ENCODE results near the gene MIOX. TPM values are rescaled to one million over a fixed set of nuclear protein-coding genes. Genes with fewer than 3 reads are reported as not detected.

The MIOX gene
- total RNA-seq, 1 donor from 2014 or later: not detected

DNA sequence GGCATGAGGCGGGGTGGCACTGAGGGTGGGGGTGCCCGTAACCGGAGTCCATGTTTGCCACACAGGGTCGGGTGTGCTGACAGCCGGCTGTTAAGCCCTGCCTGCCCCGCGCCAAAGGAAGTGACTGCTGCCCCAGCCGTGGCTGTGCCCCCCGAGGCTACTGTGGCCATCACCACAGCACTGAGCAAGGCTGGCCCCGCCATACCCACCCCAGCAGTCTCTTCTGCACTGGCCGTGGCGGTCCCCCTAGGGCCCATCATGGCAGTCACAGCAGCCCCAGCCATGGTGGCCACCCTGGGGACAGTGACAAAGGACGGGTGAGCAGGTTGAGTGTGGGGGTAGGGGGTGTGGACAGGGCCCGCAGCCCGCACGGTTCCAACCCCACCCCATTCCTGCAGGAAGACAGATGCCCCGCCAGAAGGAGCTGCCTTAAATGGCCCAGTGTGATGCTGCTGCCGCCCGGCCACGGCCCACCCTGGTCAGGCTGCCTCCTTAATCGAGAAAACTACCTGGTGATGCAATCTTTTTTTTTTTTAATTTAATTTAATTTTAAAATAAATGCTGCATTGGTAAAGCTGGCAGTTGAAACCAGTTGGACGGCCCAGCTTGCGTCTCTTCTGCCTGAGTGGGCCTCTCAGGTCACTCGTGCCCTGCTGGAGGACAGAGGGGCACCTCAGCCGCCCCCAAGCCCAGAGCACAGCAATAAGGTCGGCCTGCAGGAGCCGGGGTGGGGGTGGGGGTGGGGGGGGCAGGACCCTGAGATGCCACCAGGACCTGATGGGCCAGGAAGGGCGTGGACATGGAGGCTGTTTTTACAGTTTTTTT, 42.6 kb upstream of the MIOX start:
- H3K27ac Mint-ChIP-seq (ENCODE audit: unreplicated experiment): peak overlapping the region; percentile 70
- no peak for DNase-seq (ENCODE audit: low spot score)
- peaks cover 11% of the 10 kb centered on the region for H3K36me3 Mint-ChIP-seq (ENCODE audit: low read depth, unreplicated experiment)
- TF ChIP-seq, protein P1, sequence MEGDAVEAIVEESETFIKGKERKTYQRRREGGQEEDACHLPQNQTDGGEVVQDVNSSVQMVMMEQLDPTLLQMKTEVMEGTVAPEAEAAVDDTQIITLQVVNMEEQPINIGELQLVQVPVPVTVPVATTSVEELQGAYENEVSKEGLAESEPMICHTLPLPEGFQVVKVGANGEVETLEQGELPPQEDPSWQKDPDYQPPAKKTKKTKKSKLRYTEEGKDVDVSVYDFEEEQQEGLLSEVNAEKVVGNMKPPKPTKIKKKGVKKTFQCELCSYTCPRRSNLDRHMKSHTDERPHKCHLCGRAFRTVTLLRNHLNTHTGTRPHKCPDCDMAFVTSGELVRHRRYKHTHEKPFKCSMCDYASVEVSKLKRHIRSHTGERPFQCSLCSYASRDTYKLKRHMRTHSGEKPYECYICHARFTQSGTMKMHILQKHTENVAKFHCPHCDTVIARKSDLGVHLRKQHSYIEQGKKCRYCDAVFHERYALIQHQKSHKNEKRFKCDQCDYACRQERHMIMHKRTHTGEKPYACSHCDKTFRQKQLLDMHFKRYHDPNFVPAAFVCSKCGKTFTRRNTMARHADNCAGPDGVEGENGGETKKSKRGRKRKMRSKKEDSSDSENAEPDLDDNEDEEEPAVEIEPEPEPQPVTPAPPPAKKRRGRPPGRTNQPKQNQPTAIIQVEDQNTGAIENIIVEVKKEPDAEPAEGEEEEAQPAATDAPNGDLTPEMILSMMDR (IDR thresholded peaks at IDR 0.05; ENCODE audit: unreplicated experiment): no peak
- H3K4me3 Mint-ChIP-seq (ENCODE audit: unreplicated experiment): no peak overlapping the region
- H3K4me1 Mint-ChIP-seq (ENCODE audit: unreplicated experiment): peaks cover 8% of the 10 kb centered on the region
- no peaks in the 10 kb centered on the region for H3K9me3 Mint-ChIP-seq (ENCODE audit: unreplicated experiment)
- peaks cover 17% of the 10 kb centered on the region for H3K27me3 Mint-ChIP-seq (ENCODE audit: unreplicated experiment)

DNA sequence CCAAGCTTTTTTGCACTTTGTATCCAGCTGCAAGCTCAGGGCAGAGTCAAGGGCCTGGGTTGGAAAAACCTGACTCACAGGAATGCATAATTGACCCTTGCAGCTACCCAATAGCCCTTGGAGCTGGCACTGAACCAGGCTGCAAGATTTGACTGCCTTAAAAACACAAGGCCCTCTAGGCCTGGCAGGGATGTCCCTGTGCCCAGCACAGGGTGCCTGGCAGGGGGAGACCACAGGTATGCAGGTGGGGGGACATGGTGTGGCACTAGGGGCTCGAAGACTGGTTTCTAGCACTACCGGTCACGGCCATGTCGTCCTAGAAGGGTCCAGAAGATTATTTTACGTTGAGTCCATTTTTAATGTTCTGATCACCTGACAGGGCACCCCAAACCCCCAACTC, 42.0 kb upstream of the MIOX start:
- DNase-seq (ENCODE audit: low spot score): no peak
- TF ChIP-seq, protein P1 (IDR thresholded peaks at IDR 0.05; ENCODE audit: unreplicated experiment): no peak
- Mint-ChIP-seq H3K4me3 (ENCODE audit: unreplicated experiment) (no peak overlapping the region), H3K4me1 (ENCODE audit: unreplicated experiment) (peaks cover 12% of the 10 kb centered on the region), H3K27ac (ENCODE audit: unreplicated experiment) (no peak overlapping the region), H3K27me3 (ENCODE audit: unreplicated experiment) (peaks cover 21% of the 10 kb centered on the region), H3K36me3 (ENCODE audit: low read depth, unreplicated experiment) (peaks cover 15% of the 10 kb centered on the region), H3K9me3 (ENCODE audit: unreplicated experiment) (no peaks in the 10 kb centered on the region)

DNA sequence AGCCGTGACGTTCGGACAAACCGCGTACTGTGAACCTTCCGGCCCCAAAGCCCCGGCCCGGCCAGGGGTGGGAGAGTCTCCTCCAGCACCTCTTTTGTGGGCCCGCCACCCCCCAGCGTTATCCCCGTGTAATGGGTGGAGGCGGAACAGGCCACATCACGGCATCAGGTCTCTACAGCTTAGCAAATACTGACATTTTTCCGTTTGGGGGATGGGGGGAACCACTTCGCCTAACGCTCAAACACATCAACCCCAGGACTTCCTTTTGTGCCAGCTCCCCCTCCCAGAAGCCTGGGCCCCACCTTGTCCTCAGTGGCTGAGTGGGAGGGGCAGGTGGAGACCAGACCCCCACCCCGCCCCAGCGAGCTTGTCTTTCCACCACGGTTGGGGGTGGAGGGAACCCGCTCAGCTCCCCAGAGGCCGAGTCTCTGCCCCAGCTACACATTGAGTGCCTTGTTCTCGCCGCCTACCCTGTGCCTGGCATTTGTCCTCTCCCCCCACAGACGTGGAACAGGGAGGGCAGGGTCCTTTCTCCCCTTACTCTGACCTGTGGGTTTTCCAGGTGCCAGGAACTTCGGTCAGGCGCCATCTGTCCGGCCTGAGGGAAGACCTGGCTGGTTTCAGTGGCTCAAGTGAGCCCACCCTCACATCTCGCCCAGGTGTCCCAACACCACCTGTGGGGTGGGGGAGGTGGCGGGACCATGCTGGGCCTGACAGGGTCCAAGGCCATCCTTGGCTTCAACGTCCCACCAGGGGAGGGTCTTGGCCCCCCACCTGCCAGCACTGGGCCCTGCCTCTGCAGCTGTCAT, 41.4 kb upstream of the MIOX start:
- no peak for DNase-seq (ENCODE audit: low spot score)
- Mint-ChIP-seq H3K9me3 (ENCODE audit: unreplicated experiment) (no peaks in the 10 kb centered on the region), H3K4me1 (ENCODE audit: unreplicated experiment) (peaks cover 13% of the 10 kb centered on the region), H3K27ac (ENCODE audit: unreplicated experiment) (no peak overlapping the region), H3K36me3 (ENCODE audit: low read depth, unreplicated experiment) (peaks cover 17% of the 10 kb centered on the region), H3K27me3 (ENCODE audit: unreplicated experiment) (peaks cover 21% of the 10 kb centered on the region), H3K4me3 (ENCODE audit: unreplicated experiment) (no peak overlapping the region)
- TF ChIP-seq, protein P1 (IDR thresholded peaks at IDR 0.05; ENCODE audit: unreplicated experiment): no peak

DNA sequence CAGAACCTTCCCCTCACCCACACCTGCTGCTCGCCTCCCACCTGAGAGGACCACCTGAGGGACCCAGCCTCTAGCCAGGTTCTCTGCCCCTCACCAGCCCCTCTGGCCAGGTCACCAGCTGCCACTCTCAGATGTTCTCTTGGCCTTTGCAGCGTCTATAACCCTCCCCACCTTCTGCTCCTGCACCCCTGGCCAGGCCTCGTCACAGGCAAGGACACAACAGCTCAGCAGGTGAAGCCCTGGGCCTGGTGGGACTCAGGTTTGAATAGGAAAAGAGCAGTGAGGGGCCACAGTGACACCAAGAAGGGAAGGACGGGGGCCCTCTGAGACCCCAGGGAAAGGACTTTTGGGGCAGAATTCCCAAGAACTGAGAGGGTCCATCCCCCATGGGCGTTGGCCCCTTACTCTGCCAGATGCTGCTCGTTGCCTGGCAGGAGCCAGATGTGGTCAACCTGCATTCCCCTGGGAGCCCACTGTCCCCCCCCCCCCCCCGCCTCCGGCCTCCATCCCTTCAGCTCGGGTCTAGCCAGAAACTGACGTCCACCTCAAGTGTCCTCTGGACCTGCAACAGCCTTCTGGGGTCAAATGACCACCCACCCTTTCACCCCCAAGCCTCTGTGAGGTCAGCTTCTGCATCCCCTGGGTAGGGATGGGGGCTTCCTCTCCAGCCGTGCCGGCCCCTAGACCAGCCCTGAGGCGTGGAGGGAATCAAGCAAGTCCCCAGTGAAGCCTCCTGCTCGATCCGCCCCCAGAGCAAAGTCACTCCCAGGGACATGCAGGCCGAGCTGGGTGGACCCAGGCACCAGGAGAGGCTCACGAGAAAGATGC, 40.6 kb upstream of the MIOX start:
- Mint-ChIP-seq H3K27ac (ENCODE audit: unreplicated experiment) (no peak overlapping the region), H3K36me3 (ENCODE audit: low read depth, unreplicated experiment) (peaks cover 21% of the 10 kb centered on the region), H3K9me3 (ENCODE audit: unreplicated experiment) (no peaks in the 10 kb centered on the region), H3K27me3 (ENCODE audit: unreplicated experiment) (peaks cover 21% of the 10 kb centered on the region), H3K4me1 (ENCODE audit: unreplicated experiment) (peaks cover 13% of the 10 kb centered on the region), H3K4me3 (ENCODE audit: unreplicated experiment) (no peak overlapping the region)
- no peak for DNase-seq (ENCODE audit: low spot score)
- TF ChIP-seq, protein P1 (IDR thresholded peaks at IDR 0.05; ENCODE audit: unreplicated experiment): no peak

All from endothelial cell (in vitro differentiated cells).